ENCODE measurements around the gene GPS1.
A peak's percentile ranks its signal among the peaks of the same experiment; 100 is the strongest.

The GPS1 gene

GRCh38 chr17:82050152-82050760 lies 1.4 kb upstream of the GPS1 start:
- H3K4me3 ChIP-seq (ENCODE audit: low read depth in 1 of 2, low read length in 2 of 2), result peak overlapping the region; percentile 46 to 97
- peaks cover 0 to 29% of the 10 kb centered on the region in 2 donors for H3K4me1 ChIP-seq (ENCODE audit: control insufficient read depth in 1 of 2, insufficient read depth in 2 of 2, low read length in 2 of 2)
- peaks cover 5 to 52% of the 10 kb centered on the region in 2 donors for H3K36me3 ChIP-seq (ENCODE audit: control insufficient read depth in 1 of 2, insufficient read depth in 2 of 2, low read length in 2 of 2)
- no peak overlapping the region for H3K27ac ChIP-seq (ENCODE audit: low read length)
- H3K27me3 ChIP-seq (ENCODE audit: low read depth, low read length), result no peaks in the 10 kb centered on the region
- H3K9me3 ChIP-seq (ENCODE audit: control insufficient read depth in 1 of 2, low read length in 2 of 2), result no peaks in the 10 kb centered on the region

GRCh38 chr17:82050761-82051641 lies 697 bp upstream of the GPS1 start:
- Histone ChIP-seq H3K9me3 (ENCODE audit: control insufficient read depth in 1 of 2, low read length in 2 of 2) (no peaks in the 10 kb centered on the region), H3K36me3 (ENCODE audit: control insufficient read depth in 1 of 2, insufficient read depth in 2 of 2, low read length in 2 of 2) (peaks cover 5 to 59% of the 10 kb centered on the region in 2 donors), H3K4me1 (ENCODE audit: control insufficient read depth in 1 of 2, insufficient read depth in 2 of 2, low read length in 2 of 2) (peaks cover 0 to 29% of the 10 kb centered on the region in 2 donors), H3K4me3 (ENCODE audit: low read depth in 1 of 2, low read length in 2 of 2) (peak overlapping the region; percentile 46 to 97), H3K27me3 (ENCODE audit: low read depth, low read length) (no peaks in the 10 kb centered on the region), H3K27ac (ENCODE audit: low read length) (no peak overlapping the region)

- H3K27me3 ChIP-seq (ENCODE audit: low read depth, low read length), result no peaks in the 10 kb centered on the region
- peaks cover 0 to 29% of the 10 kb centered on the region in 2 donors for H3K4me1 ChIP-seq (ENCODE audit: control insufficient read depth in 1 of 2, insufficient read depth in 2 of 2, low read length in 2 of 2)
- peaks cover 0 to 68% of the 10 kb centered on the region in 2 donors for H3K36me3 ChIP-seq (ENCODE audit: control insufficient read depth in 1 of 2, insufficient read depth in 2 of 2, low read length in 2 of 2)
- H3K27ac ChIP-seq (ENCODE audit: low read length), result no peak overlapping the region
- H3K4me3 ChIP-seq (ENCODE audit: low read depth in 1 of 2, low read length in 2 of 2), result peak overlapping the region; percentile 71 to 97
- no peaks in the 10 kb centered on the region for H3K9me3 ChIP-seq (ENCODE audit: control insufficient read depth in 1 of 2, low read length in 2 of 2)
These were observed 951 bp downstream of the GPS1 start for GRCh38 chr17:82052638-82053059.

GRCh38 chr17:82053130-82053529 lies 1.4 kb downstream of the GPS1 start:
- Histone ChIP-seq H3K4me3 (ENCODE audit: low read depth in 1 of 2, low read length in 2 of 2) (peak overlapping the region in 1 of 2 donors; percentile 97), H3K36me3 (ENCODE audit: control insufficient read depth in 1 of 2, insufficient read depth in 2 of 2, low read length in 2 of 2) (peaks cover 0 to 68% of the 10 kb centered on the region in 2 donors), H3K9me3 (ENCODE audit: control insufficient read depth in 1 of 2, low read length in 2 of 2) (no peaks in the 10 kb centered on the region), H3K27ac (ENCODE audit: low read length) (no peak overlapping the region), H3K27me3 (ENCODE audit: low read depth, low read length) (no peaks in the 10 kb centered on the region), H3K4me1 (ENCODE audit: control insufficient read depth in 1 of 2, insufficient read depth in 2 of 2, low read length in 2 of 2) (peaks cover 0 to 29% of the 10 kb centered on the region in 2 donors)

GRCh38 chr17:82053556-82054263 lies 2.0 kb downstream of the GPS1 start:
- Histone ChIP-seq H3K27ac (ENCODE audit: low read length) (no peak overlapping the region), H3K4me1 (ENCODE audit: control insufficient read depth in 1 of 2, insufficient read depth in 2 of 2, low read length in 2 of 2) (peaks cover 0 to 29% of the 10 kb centered on the region in 2 donors), H3K4me3 (ENCODE audit: low read depth in 1 of 2, low read length in 2 of 2) (no peak overlapping the region), H3K27me3 (ENCODE audit: low read depth, low read length) (no peaks in the 10 kb centered on the region), H3K9me3 (ENCODE audit: control insufficient read depth in 1 of 2, low read length in 2 of 2) (no peaks in the 10 kb centered on the region), H3K36me3 (ENCODE audit: control insufficient read depth in 1 of 2, insufficient read depth in 2 of 2, low read length in 2 of 2) (peaks cover 0 to 65% of the 10 kb centered on the region in 2 donors)

GRCh38 chr17:82054351-82055022 lies 2.8 kb downstream of the GPS1 start:
- peaks cover under 1 to 65% of the 10 kb centered on the region in 2 donors for H3K36me3 ChIP-seq (ENCODE audit: control insufficient read depth in 1 of 2, insufficient read depth in 2 of 2, low read length in 2 of 2)
- no peaks in the 10 kb centered on the region for H3K27me3 ChIP-seq (ENCODE audit: low read depth, low read length)
- H3K9me3 ChIP-seq (ENCODE audit: control insufficient read depth in 1 of 2, low read length in 2 of 2), result no peaks in the 10 kb centered on the region
- no peak overlapping the region for H3K4me3 ChIP-seq (ENCODE audit: low read depth in 1 of 2, low read length in 2 of 2)
- peaks cover 0 to 29% of the 10 kb centered on the region in 2 donors for H3K4me1 ChIP-seq (ENCODE audit: control insufficient read depth in 1 of 2, insufficient read depth in 2 of 2, low read length in 2 of 2)
- H3K27ac ChIP-seq (ENCODE audit: low read length), result no peak overlapping the region

- Histone ChIP-seq H3K36me3 (ENCODE audit: control insufficient read depth in 1 of 2, insufficient read depth in 2 of 2, low read length in 2 of 2) (peaks cover 8 to 66% of the 10 kb centered on the region in 2 donors), H3K27me3 (ENCODE audit: low read depth, low read length) (no peaks in the 10 kb centered on the region), H3K9me3 (ENCODE audit: control insufficient read depth in 1 of 2, low read length in 2 of 2) (no peaks in the 10 kb centered on the region), H3K27ac (ENCODE audit: low read length) (no peak overlapping the region), H3K4me3 (ENCODE audit: low read depth in 1 of 2, low read length in 2 of 2) (no peak overlapping the region), H3K4me1 (ENCODE audit: control insufficient read depth in 1 of 2, insufficient read depth in 2 of 2, low read length in 2 of 2) (peaks cover 0 to 25% of the 10 kb centered on the region in 2 donors)
These were observed 3.6 kb downstream of the GPS1 start for GRCh38 chr17:82055023-82055964.

- H3K4me1 ChIP-seq (ENCODE audit: control insufficient read depth in 1 of 2, insufficient read depth in 2 of 2, low read length in 2 of 2), result peaks cover 0 to 17% of the 10 kb centered on the region in 2 donors
- no peak overlapping the region for H3K4me3 ChIP-seq (ENCODE audit: low read depth in 1 of 2, low read length in 2 of 2)
- H3K36me3 ChIP-seq (ENCODE audit: control insufficient read depth in 1 of 2, insufficient read depth in 2 of 2, low read length in 2 of 2), result peaks cover 11 to 74% of the 10 kb centered on the region in 2 donors
- H3K27ac ChIP-seq (ENCODE audit: low read length), result no peak overlapping the region
- H3K9me3 ChIP-seq (ENCODE audit: control insufficient read depth in 1 of 2, low read length in 2 of 2), result no peaks in the 10 kb centered on the region
- H3K27me3 ChIP-seq (ENCODE audit: low read depth, low read length), result no peaks in the 10 kb centered on the region
These were observed 4.4 kb downstream of the GPS1 start for GRCh38 chr17:82055965-82056728.

GRCh38 chr17:82056729-82057621 lies 5.3 kb downstream of the GPS1 start:
- Histone ChIP-seq H3K4me1 (ENCODE audit: control insufficient read depth in 1 of 2, insufficient read depth in 2 of 2, low read length in 2 of 2) (peaks cover 0 to 17% of the 10 kb centered on the region in 2 donors), H3K9me3 (ENCODE audit: control insufficient read depth in 1 of 2, low read length in 2 of 2) (no peaks in the 10 kb centered on the region), H3K27ac (ENCODE audit: low read length) (no peak overlapping the region), H3K4me3 (ENCODE audit: low read depth in 1 of 2, low read length in 2 of 2) (no peak overlapping the region), H3K27me3 (ENCODE audit: low read depth, low read length) (no peaks in the 10 kb centered on the region), H3K36me3 (ENCODE audit: control insufficient read depth in 1 of 2, insufficient read depth in 2 of 2, low read length in 2 of 2) (peaks cover 11 to 81% of the 10 kb centered on the region in 2 donors)
